ENCODE measurements around the gene ACTN1.

ACTN1 gene

GRCh38 chr14:68916358-68916941 lies 62.7 kb downstream of the ACTN1 start:
- DNase-seq (ENCODE audit: low read depth in 3 of 3) = no peak

GRCh38 chr14:68913516-68913915 lies 65.6 kb downstream of the ACTN1 start:
- DNase-seq (ENCODE audit: low read depth in 3 of 3) = no peak

DNA sequence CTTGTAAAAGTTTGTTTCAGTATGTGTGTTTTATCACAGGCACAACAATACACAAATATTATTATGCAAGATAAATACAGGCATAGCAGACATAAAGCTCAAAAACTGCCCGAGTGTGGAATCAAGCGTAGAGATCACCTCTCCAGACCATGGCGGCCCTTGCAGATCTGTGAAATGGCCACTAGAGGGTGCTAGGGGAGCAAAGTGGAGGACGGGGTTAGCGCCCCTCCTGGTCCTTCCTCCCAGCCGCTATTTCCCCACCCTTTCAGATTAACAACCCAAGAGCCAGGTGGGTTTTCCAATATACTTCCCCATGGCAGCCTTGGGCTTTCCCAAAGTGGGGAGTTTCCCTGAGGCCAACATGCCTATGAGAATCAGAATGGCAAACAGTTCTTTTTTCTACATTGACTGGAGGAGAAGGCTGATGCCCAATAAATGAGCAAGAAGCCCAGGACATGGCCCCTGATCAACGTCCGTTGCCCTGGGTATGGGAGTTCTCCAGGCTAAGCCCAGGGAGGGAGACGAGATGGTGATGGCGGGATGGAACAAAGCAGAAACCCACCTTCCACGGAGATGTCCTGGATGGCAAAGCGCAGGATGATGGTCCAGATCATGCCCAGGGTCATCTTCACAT lies 67.4 kb downstream of the ACTN1 start:
- DNase-seq (ENCODE audit: low read depth in 3 of 3) = peak; percentile 57 to 66 (median 63)

DNA sequence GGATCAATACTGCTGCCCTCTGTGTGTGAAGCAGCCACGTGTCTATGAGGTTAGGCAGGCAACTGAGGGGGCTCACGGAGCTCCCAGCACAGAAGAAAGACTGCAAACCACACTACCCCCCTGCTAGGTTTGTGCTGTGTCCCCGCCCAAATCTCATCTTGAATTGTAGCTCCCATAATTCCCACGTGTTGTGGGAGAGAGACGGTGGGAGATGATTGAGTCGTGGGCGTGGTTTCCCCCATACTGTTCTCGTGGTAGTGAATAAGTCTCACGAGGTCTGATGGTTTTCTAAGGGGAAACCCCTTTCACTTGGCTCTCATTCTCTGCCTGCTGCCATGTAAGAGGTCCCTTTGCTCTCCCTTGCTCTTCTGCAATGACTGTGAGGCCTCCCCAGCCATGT lies 68.6 kb downstream of the ACTN1 start:
- no peak for DNase-seq (ENCODE audit: low read depth in 3 of 3)

DNA sequence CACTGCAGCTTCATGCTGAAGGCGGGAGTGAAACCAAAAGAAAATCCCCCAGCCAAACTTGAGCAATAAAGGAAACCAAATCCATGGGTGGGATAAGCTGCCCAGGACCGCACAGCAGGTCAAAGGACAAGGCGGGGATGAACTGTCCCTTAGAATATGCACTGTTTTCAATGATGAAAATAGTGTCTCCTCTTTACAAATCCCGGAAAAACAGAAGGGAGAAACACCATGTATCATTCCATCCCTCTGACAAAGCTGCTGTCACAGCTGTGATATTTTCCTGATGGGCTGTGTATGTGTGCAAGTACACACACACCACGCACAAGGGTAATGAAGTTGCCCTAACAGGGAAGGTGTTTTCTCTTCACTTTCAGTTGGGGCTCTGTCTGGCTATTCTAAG lies 70.3 kb downstream of the ACTN1 start:
- DNase-seq (ENCODE audit: low read depth in 3 of 3) = no peak

DNA sequence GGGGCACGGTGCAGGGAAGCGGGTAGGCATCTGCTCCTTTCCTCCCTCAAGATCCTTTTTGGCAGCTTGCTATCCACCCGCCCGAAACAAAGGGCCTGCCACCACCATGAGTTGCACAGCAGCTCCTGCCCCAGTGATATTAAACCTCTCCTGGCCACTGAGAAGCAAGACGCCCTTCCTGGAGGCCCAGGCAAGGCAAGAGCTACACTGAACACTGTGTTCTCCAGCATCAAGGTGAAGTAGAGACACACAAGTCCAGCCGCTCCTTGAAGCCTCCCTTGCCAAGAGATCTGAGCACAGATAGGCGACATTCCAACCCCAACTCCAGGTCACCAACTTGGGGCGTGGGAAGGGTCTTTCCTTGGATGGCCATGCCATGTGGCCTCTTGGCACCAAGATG lies 70.9 kb downstream of the ACTN1 start:
- no peak for DNase-seq (ENCODE audit: low read depth in 3 of 3)

GRCh38 chr14:68906439-68906838 lies 72.7 kb downstream of the ACTN1 start:
- no peak for DNase-seq (ENCODE audit: low read depth in 3 of 3)

DNA sequence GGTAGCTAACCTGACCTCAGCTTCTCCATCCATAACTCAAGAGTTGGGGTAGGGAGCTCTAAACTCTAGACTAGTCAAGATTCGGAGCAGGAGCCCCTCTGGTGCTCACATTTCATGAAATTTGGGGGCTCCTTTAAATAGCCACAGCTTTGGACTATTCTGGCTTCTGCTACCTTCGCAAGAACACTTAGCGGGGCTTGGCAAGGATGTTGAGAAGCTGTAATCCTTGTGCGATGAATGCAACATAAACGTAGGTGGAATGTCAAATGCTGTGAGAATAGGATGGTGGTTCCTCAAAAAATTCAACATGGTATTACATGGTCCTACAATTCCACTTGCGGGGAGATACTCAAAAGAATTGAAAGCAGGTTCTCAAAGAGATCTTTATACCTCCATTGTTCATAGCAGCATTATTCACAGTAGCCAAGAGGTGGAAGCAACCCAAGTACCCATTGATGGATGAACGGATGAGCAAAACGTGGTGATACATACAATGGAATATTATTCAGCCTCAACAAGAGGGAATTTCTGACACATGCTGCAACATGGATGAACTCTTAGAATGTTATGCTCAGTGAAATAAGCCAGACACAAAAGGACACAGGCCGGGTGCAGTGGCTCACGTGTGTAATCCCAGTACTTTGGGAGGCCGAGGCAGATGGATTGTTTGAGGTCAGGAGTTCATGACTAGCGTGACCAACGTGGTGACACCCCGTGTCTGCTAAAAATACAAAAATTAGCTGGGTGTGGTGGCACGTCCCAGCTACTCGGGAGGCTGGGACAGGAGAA lies 73.8 kb downstream of the ACTN1 start:
- DNase-seq (ENCODE audit: low read depth in 3 of 3) = no peak

- DNase-seq (ENCODE audit: low read depth in 3 of 3) = no peak
Observed at GRCh38 chr14:68902357-68902756, 76.7 kb downstream of the ACTN1 start.

DNA sequence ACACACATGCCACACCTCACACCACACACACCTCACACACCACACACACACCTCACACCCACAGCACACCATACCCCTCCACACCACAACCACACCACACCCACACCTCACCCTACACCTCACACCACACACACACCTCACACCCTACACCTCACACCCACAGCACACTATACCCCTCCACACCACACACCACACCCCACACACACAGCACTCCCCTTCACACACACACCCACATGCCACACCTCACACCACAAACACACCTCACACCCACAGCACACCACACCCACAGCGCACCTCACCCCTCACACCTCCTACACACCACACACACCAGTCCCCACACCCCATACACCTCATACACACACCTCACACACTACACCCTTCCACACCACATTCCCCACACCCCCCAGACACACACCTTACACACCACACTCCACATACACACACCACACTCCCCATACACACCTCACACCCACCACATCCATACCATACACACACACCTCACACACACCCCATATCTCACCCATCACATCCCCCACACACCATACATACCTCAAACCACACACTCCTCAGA lies 80.0 kb downstream of the ACTN1 start:
- no peak for DNase-seq (ENCODE audit: low read depth in 3 of 3)

DNA sequence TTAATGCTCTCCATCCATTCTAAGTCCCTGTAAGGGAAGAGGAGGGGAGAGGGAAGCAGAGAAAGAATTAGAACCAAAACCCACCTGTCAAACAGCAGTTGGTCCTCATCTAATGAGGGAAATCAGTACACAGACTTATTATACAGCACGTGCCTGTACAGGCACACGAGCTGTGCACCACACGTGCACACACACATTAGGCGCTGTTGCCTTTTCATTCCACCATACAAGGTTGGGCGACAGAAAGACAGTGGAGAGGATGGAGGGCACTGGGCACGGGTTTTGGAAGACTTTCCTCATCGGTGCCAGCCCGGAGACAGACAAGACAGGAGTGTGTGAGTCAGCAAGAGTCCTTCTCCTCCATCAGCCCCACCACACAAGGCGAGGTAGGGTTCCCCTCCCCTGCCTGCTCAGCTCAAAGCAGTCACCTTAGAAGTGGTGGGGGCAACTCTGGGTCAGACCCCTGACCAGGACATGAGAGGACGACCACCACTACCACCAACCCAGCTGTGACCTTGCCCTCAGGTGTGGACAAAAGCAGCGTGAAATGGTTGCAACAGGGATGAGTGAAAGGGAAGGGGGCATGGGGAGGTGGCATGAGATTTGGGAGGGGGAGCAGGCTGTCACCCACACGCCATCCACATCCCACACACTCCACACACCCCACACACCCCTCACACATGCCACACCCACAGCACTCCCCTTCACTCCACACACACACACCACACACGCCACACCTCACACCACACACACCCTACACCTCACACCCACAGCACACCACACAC lies 80.7 kb downstream of the ACTN1 start:
- no peak for DNase-seq (ENCODE audit: low read depth in 3 of 3)

- no peak for DNase-seq (ENCODE audit: low read depth in 3 of 3)
Observed at GRCh38 chr14:68897559-68898155, 81.4 kb downstream of the ACTN1 start.

GRCh38 chr14:68896132-68896531 lies 83.0 kb downstream of the ACTN1 start:
- DNase-seq (ENCODE audit: low read depth in 3 of 3) = no peak

DNA sequence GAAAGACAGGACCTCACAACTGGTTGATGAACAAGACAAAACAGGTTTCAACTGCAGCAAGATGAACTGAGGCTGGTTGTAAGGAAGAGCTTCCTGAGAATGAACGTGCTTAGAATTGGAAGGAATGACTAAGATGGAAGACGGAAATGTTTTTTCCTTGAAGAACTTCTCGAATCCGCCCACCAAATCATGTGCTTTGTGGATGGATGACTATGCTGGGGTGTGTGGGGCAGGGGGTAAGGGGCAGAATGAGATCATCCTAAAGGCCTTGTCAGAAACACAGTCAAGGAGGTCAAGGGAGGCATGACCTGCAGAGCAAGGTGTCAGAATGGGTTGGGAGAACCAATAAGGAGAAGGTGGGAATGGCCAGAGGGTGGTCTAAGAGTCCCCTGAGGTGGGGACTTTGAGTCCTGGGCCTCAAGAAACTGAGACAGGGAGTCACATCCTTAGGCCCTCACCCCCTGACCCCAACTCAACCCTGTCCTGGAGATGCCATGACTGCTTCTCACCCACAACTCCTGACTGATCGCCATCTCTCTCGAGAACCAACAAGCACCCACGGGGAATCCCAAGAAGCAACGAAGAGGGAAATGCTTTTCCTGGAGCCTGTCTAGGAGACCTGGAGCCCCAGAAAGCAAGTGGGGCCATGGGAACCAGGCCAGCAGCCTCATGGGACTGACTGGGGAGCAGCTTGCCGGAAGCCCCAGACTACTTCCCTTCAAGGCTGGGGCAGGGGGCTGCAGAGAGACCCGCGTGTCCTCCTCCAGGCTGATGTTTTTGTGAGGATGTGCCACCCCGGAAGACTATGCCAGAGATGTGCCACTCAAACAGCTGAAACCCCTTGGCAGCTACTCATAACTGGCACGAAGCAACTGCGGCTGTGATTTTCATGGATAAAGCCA lies 84.0 kb downstream of the ACTN1 start:
- DNase-seq (ENCODE audit: low read depth in 3 of 3) = no peak

DNA sequence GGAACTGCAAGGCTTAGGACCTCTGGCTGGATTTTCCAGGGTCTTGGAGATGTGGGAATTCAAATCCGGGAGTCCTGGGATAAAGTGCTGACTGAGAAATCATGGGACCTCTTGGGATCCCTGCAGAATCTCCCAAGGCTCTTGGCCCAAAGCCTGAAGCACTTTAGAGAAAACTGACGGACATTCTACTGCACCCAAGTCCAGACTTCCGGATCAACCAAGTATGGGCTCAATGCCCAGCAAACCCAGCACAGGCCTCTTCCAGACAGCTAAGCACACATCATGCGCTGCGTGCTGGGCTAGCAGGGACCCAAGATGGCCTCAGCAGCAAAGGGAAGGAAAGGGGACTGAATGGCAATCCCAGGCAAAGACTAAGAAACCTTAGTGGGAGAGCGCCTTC lies 85.0 kb downstream of the ACTN1 start:
- no peak for DNase-seq (ENCODE audit: low read depth in 3 of 3)

- DNase-seq (ENCODE audit: low read depth in 3 of 3) = no peak
Observed at GRCh38 chr14:68893566-68893965, 85.5 kb downstream of the ACTN1 start.

GRCh38 chr14:68892961-68893360 lies 86.1 kb downstream of the ACTN1 start:
- no peak for DNase-seq (ENCODE audit: low read depth in 3 of 3)

DNA sequence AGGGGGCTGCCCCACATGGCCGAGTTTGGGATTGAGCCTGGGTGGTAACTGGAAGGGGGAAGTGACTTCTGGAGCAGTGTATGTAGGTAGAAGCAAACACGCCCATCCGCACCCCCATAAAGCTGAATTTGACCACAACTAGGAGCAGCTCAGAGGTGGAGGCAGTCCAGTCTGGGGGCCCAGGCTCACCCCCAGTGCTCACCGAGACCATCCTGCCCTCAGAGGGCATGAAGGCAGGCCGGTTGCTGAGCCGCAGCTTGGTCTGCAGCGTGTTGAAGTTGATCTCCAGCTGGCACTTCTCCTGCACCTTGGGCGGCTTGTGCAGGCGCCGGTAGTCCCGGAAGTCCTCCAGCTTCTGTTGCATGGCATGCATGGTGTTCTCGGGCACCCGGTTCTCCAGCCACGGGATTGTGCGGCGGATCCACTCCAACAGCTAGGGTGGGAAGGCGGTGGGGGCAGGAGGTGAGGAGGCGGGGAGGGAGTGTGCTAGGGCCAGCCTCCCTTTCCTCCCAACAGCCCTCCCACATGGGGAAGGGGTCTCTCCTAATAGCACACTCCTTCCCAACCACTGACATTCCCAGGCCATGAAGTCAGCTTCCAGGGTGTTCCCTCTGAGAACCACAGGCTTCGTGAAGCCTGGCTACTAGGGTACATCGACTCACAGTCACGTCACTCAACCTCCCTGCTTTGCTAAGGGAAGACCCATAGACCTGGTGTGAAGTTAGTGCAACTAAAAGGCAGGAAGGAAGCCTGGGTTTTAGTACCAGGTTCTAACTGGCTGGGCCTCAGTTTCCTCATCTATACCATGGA lies 87.0 kb downstream of the ACTN1 start:
- no peak for DNase-seq (ENCODE audit: low read depth in 3 of 3)

GRCh38 chr14:68890173-68890931 lies 88.8 kb downstream of the ACTN1 start:
- no peak for DNase-seq (ENCODE audit: low read depth in 3 of 3)
